ENCODE data around the gene PALM3. TPM values are rescaled to one million over a fixed set of nuclear protein-coding genes. Genes with fewer than 3 reads are reported as not detected.
"Not testable (repeated sequence)": the region's sequence is repeated elsewhere in the genome, so short reads cannot be mapped to it uniquely, and the experiment has no call there.

Gene PALM3
- total RNA-seq, 1 donor from 2014 or later = 0.98 TPM

DNA sequence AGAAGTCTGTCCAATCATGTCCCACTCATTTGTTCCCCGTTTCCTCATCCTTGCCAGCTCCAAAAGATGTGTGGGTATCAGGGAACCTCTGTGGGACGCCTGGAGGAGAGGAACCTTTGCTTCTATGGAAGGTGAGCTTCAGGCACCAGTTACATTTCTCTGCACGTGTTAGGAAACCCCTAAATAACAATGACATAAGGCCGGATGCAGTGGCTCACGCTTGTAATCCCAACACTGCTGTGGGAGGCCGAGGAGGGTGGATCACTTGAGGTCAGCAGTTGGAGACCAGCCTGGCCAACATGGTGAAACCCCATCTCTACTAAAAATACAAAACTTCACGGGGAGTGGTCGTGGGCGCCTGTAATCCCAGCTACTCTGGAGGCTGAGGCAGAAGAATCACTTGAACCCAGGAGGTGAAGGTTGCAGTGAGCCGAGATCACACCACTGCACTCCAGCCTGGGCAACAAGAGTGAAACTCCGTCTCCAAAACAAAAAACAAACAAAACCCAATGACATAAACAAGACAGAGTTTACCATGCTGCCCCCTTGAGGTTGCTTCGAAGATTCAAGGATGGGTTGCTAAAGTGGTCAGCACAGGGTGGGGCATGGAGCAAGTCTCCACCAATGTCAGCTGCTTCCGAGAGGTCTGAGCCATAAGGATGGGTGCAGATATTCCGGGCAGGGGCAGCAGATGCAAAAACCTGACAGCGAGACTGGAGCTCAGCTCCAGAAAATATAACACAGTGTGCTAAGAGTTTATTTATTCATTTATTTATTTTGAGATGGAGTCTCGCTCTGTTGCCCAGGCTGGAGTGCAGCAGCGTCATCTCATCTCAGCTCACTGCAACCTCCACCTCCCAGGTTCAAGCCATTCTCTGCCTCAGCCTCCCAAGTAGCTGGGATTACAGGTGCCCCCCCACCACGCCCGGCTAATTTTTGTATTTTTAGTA is 18.9 kb downstream of the PALM3 start:
- H3K4me1 ChIP-seq; H3K36me3 ChIP-seq; H3K9me3 ChIP-seq; H3K27ac ChIP-seq; H3K27me3 ChIP-seq; intact Hi-C loops (cut with DNase I); H3K4me3 ChIP-seq; DNase-seq (ENCODE audit: extremely low spot score in 2 of 2): not testable (repeated sequence)
- TF ChIP-seq, protein P1, sequence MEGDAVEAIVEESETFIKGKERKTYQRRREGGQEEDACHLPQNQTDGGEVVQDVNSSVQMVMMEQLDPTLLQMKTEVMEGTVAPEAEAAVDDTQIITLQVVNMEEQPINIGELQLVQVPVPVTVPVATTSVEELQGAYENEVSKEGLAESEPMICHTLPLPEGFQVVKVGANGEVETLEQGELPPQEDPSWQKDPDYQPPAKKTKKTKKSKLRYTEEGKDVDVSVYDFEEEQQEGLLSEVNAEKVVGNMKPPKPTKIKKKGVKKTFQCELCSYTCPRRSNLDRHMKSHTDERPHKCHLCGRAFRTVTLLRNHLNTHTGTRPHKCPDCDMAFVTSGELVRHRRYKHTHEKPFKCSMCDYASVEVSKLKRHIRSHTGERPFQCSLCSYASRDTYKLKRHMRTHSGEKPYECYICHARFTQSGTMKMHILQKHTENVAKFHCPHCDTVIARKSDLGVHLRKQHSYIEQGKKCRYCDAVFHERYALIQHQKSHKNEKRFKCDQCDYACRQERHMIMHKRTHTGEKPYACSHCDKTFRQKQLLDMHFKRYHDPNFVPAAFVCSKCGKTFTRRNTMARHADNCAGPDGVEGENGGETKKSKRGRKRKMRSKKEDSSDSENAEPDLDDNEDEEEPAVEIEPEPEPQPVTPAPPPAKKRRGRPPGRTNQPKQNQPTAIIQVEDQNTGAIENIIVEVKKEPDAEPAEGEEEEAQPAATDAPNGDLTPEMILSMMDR (IDR thresholded peaks at IDR 0.05) = peak in 1 of 3 experiments; percentile 3

DNA sequence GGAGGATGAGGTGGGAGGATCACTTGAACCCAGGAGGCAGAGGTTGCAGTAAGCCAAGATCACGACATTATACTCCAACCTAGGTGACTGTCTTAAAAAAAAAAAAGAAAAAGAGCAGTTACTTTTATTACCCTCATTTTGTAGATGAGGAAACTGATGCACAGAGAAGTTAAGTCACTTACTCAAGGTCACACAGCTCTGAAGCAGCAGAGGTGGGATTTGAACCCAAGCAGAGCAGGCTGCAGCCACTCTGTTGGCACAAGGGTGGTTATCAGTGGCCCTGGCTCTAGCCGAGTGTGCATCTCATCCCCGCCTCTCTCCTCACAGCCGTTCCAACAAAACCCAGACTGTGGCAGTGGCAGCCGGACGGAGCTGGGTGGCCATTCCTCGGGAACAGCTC is 22.7 kb downstream of the PALM3 start:
- H3K27me3 ChIP-seq = no peaks in the 10 kb centered on the region
- no peak overlapping the region for H3K4me3 ChIP-seq
- no peaks in the 10 kb centered on the region for H3K9me3 ChIP-seq
- H3K4me1 ChIP-seq = no peaks in the 10 kb centered on the region
- no peak overlapping the region for H3K27ac ChIP-seq
- no peaks in the 10 kb centered on the region for H3K36me3 ChIP-seq
- DNase-seq (ENCODE audit: extremely low spot score in 2 of 2) = no peak
- TF ChIP-seq, protein P1 (IDR thresholded peaks at IDR 0.05) = no peak
- TF ChIP-seq POLR2A (IDR thresholded peaks at IDR 0.05) (no peak), POLR2AphosphoS5 (IDR thresholded peaks at IDR 0.05; ENCODE audit: insufficient read depth in 1 of 2, low read depth in 1 of 2) (no peak)
- intact Hi-C loops (cut with DNase I) = no loop called here

DNA sequence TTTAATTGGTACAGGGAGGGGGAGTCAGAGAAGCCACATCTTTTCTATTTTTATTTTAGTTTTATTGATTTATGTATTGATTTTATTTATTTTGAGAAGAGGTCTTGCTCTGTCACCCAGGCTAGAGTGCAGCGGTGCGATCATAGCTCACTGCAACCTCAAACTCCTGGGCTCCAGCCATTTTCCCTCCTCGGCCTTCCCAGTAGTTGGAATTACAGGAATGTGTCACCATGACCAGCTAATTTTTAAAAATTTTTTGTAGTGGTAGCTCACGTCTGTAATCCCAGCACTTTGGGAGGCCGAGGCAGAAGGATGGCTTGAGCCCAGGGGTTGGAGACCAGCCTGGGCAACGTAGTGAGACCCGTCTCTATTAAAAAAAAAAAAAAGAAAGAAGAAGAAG is 26.2 kb downstream of the PALM3 start:
- Histone ChIP-seq H3K4me3 (no peak overlapping the region), H3K4me1 (peaks cover 15% of the 10 kb centered on the region), H3K9me3 (no peaks in the 10 kb centered on the region), H3K27ac (no peak overlapping the region), H3K36me3 (no peaks in the 10 kb centered on the region), H3K27me3 (no peaks in the 10 kb centered on the region)
- DNase-seq (ENCODE audit: extremely low spot score in 2 of 2) = no peak
- intact Hi-C loops (cut with DNase I) = no loop called here
- TF ChIP-seq, protein P1 (IDR thresholded peaks at IDR 0.05) = no peak
- no peak for TF ChIP-seq POLR2AphosphoS5 (IDR thresholded peaks at IDR 0.05; ENCODE audit: insufficient read depth in 1 of 2, low read depth in 1 of 2)

DNA sequence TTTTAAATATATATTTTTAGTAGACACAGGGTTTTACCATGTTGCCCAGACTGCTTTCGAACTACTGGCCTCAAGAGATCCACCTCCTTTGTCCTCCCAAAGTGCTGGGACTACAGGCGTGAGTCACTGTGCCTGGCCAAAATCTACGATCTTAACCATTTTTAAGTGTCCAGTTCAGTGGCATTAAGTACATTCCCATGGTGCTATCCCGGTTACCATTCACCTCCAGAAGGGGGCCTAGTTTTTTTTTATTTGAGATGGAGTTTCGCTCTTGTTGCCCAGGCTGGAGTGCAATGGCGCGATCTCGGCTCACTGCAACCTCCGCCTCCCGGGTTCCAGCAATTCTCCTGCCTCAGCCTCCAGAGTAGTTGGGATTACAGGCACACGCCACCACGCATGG is 26.7 kb downstream of the PALM3 start:
- intact Hi-C loops (cut with DNase I) = not testable (repeated sequence)

DNA sequence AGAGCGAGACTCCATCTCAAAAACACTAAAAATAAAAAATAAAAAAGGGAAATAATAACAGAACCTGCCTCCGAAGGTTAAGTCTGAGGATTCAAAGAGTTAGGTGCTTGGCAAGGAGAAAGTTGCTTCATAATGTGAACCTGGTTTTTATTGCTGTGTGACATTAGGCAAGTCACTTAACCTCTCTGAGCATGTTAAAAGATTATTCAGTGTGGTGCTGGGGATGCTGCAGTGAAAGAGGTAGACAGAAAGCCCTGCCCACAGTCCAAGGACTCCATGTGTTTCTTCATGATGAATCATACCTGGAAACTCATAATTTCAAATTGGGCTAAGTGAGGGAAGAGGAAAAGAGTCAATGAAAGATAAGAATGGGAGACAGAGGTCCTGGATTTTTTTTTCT is 27.9 kb downstream of the PALM3 start:
- Histone ChIP-seq H3K4me1 (peaks cover 15% of the 10 kb centered on the region), H3K9me3 (no peaks in the 10 kb centered on the region), H3K27me3 (no peaks in the 10 kb centered on the region), H3K27ac (no peak overlapping the region), H3K36me3 (no peaks in the 10 kb centered on the region), H3K4me3 (no peak overlapping the region)
- no peak for TF ChIP-seq POLR2AphosphoS5 (IDR thresholded peaks at IDR 0.05; ENCODE audit: insufficient read depth in 1 of 2, low read depth in 1 of 2)
- TF ChIP-seq, protein P1 (IDR thresholded peaks at IDR 0.05) = no peak
- DNase-seq (ENCODE audit: extremely low spot score in 2 of 2) = no peak
- intact Hi-C loops (cut with DNase I) = no loop called here

More for the DNA sequence above, 26.7 kb downstream of the PALM3 start:
- H3K36me3 ChIP-seq; H3K4me3 ChIP-seq; H3K27ac ChIP-seq; H3K9me3 ChIP-seq; DNase-seq (ENCODE audit: extremely low spot score in 2 of 2); H3K27me3 ChIP-seq: not testable (repeated sequence)
- peaks cover 15% of the 10 kb centered on the region for H3K4me1 ChIP-seq

All from vagina (tissue), 2 donors.